ENCODE results near the gene TRAPPC3.

TRAPPC3 gene

GRCh38 chr1:36100376-36100775 lies 48.9 kb downstream of the TRAPPC3 start:
- Histone ChIP-seq H3K9me3 (replicated peaks; ENCODE audit: low read length) (no peaks in the 10 kb centered on the region), H3K4me2 (ENCODE audit: low read length) (no peak overlapping the region), H3K4me1 (ENCODE audit: control insufficient read depth, insufficient read depth, low read length) (no peaks in the 10 kb centered on the region), H3K4me3 (ENCODE audit: low read length) (no peak overlapping the region), H3K27me3 (ENCODE audit: control insufficient read depth, insufficient read depth, low read length) (no peaks in the 10 kb centered on the region), H3K36me3 (ENCODE audit: insufficient read depth, low read length) (peaks cover 11% of the 10 kb centered on the region), H3K9ac (ENCODE audit: low read depth, low read length) (no peak overlapping the region)

- Histone ChIP-seq H3K36me3 (ENCODE audit: insufficient read depth, low read length) (peaks cover 16% of the 10 kb centered on the region), H3K4me1 (ENCODE audit: control insufficient read depth, insufficient read depth, low read length) (no peaks in the 10 kb centered on the region), H3K9ac (ENCODE audit: low read depth, low read length) (no peak overlapping the region), H3K27me3 (ENCODE audit: control insufficient read depth, insufficient read depth, low read length) (no peaks in the 10 kb centered on the region), H3K9me3 (replicated peaks; ENCODE audit: low read length) (no peaks in the 10 kb centered on the region), H3K4me2 (ENCODE audit: low read length) (peak overlapping the region; percentile 52), H3K4me3 (ENCODE audit: low read length) (no peak overlapping the region)
These were observed 49.5 kb downstream of the TRAPPC3 start for GRCh38 chr1:36099681-36100341.

DNA sequence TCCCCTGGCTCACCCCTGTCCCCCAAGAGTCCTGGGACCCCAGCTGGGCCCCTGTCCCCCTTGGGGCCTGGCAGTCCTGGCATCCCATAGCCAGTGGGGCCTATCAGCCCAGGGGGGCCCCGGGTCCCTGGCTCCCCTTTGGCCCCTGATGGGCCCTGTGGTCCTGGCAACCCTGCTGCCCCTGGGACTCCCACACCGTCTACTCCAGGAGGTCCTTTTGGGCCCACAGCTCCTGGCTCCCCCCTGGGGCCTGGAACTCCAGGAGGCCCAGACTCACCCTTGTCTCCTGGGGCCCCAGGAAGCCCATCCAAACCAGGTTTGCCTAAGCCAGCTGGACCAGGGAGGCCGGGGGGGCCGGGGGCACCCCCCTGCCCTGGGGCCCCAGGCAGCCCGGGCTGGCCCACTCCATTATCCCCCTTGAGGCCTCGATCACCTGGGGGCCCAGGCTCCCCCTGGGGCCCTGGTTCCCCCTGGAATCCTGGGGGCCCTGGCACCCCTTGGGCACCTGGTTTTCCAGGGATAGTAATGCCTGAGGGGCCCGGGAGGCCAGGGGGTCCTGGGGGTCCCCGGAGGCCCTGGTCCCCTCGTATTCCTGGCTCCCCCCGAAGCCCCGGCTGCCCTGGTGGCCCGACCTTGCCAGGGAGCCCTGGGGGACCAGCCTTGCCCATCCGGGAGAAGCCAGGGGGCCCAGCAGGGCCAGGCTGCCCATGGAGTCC lies 50.5 kb downstream of the TRAPPC3 start:
- Histone ChIP-seq H3K4me1 (ENCODE audit: control insufficient read depth, insufficient read depth, low read length) (no peaks in the 10 kb centered on the region), H3K9ac (ENCODE audit: low read depth, low read length) (no peak overlapping the region), H3K27me3 (ENCODE audit: control insufficient read depth, insufficient read depth, low read length) (no peaks in the 10 kb centered on the region), H3K4me2 (ENCODE audit: low read length) (no peak overlapping the region), H3K4me3 (ENCODE audit: low read length) (no peak overlapping the region), H3K36me3 (ENCODE audit: insufficient read depth, low read length) (peaks cover 26% of the 10 kb centered on the region), H3K9me3 (replicated peaks; ENCODE audit: low read length) (no peaks in the 10 kb centered on the region)

GRCh38 chr1:36097693-36098585 lies 51.3 kb downstream of the TRAPPC3 start:
- H3K4me1 ChIP-seq (ENCODE audit: control insufficient read depth, insufficient read depth, low read length), result no peaks in the 10 kb centered on the region
- no peaks in the 10 kb centered on the region for H3K9me3 ChIP-seq (replicated peaks; ENCODE audit: low read length)
- no peak overlapping the region for H3K4me2 ChIP-seq (ENCODE audit: low read length)
- H3K36me3 ChIP-seq (ENCODE audit: insufficient read depth, low read length), result peaks cover 35% of the 10 kb centered on the region
- no peak overlapping the region for H3K4me3 ChIP-seq (ENCODE audit: low read length)
- no peak overlapping the region for H3K9ac ChIP-seq (ENCODE audit: low read depth, low read length)
- no peaks in the 10 kb centered on the region for H3K27me3 ChIP-seq (ENCODE audit: control insufficient read depth, insufficient read depth, low read length)

DNA sequence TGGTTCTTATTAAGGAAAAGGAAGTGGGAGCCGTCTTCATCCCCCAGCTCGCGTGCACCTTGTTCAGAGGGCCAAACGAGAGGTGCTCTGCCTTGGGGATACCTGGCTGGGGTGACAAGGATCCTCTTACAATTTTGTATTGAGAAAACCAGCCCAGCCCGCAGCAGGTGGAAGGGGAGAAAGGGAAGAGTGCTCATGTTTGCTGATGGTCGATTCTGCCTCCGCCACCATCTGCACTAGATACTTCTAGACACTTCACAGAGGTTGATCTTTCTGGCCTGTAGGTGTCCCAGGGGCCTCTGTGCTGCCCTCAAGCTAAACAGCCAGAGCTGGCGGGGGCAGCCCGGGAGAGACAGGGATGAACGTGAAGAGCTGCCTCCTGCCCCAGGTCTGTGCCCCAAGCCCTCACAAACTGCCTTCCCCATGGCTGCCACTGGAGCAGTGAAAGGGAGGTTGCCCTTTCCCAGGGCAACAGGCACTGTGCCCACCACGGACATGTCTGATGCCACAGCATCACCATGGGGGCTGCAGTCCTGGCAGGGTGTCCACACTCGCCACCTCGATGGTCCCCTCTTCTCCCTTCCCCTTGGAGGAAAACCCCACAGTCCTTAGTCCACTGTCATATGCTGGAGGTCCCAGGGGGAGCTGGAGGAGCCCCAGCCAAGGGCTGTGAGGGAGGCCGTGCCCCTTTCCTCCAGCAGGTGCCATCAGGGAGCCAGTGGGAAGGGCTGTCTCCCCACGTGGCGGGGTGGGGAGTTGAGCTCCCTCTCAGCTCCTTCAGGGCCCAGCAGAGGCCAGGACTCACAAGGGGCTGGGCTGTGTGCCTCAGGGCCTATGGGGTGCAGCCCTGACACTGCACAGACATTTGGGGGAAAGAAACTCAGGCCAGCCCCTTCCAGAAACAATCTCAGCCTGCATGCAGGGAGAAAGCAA lies 52.5 kb downstream of the TRAPPC3 start:
- H3K4me1 ChIP-seq (ENCODE audit: control insufficient read depth, insufficient read depth, low read length), result no peaks in the 10 kb centered on the region
- no peak overlapping the region for H3K4me3 ChIP-seq (ENCODE audit: low read length)
- H3K27me3 ChIP-seq (ENCODE audit: control insufficient read depth, insufficient read depth, low read length), result no peaks in the 10 kb centered on the region
- H3K36me3 ChIP-seq (ENCODE audit: insufficient read depth, low read length), result peaks cover 46% of the 10 kb centered on the region
- no peaks in the 10 kb centered on the region for H3K9me3 ChIP-seq (replicated peaks; ENCODE audit: low read length)
- H3K9ac ChIP-seq (ENCODE audit: low read depth, low read length), result no peak overlapping the region
- H3K4me2 ChIP-seq (ENCODE audit: low read length), result no peak overlapping the region

DNA sequence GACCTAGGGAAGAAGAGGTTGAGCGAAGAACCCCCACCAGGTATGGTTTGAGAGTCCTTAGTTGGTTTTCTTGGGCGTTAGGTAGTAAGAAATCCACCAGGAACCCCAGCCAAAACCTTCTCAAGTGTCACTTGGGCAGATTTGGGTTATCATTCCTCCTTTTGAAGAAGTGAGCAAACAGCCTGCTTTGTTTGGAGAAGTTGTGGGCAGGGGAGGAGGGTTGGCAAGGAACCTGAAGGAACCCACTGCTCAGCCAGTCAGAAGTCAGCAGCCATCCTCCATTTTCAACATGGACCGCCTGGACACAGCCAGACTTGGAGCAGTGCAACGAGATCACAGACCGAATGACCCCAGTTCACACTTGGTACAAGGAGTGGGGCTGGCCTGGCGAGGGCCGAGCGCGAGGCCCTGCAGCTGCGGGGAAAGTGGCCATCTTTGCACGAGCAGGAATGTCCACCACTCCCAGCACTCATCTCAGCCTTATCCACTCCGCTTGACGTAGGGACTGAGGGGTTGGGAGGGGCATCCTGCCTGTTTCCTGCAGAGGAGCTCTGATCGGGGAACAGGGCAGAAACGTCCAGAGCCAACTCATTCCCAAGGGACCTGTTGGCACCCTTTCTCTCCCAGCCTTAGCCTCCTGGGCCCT lies 53.4 kb downstream of the TRAPPC3 start:
- Histone ChIP-seq H3K36me3 (ENCODE audit: insufficient read depth, low read length) (peaks cover 47% of the 10 kb centered on the region), H3K4me1 (ENCODE audit: control insufficient read depth, insufficient read depth, low read length) (no peaks in the 10 kb centered on the region), H3K27me3 (ENCODE audit: control insufficient read depth, insufficient read depth, low read length) (no peaks in the 10 kb centered on the region), H3K4me3 (ENCODE audit: low read length) (no peak overlapping the region), H3K4me2 (ENCODE audit: low read length) (no peak overlapping the region), H3K9ac (ENCODE audit: low read depth, low read length) (no peak overlapping the region), H3K9me3 (replicated peaks; ENCODE audit: low read length) (no peaks in the 10 kb centered on the region)

GRCh38 chr1:36094621-36095061 lies 54.6 kb downstream of the TRAPPC3 start:
- H3K4me2 ChIP-seq (ENCODE audit: low read length), result no peak overlapping the region
- H3K9me3 ChIP-seq (replicated peaks; ENCODE audit: low read length), result no peaks in the 10 kb centered on the region
- no peak overlapping the region for H3K4me3 ChIP-seq (ENCODE audit: low read length)
- H3K4me1 ChIP-seq (ENCODE audit: control insufficient read depth, insufficient read depth, low read length), result peaks cover 6% of the 10 kb centered on the region
- peaks cover 47% of the 10 kb centered on the region for H3K36me3 ChIP-seq (ENCODE audit: insufficient read depth, low read length)
- no peaks in the 10 kb centered on the region for H3K27me3 ChIP-seq (ENCODE audit: control insufficient read depth, insufficient read depth, low read length)
- no peak overlapping the region for H3K9ac ChIP-seq (ENCODE audit: low read depth, low read length)

- H3K36me3 ChIP-seq (ENCODE audit: insufficient read depth, low read length), result peaks cover 47% of the 10 kb centered on the region
- H3K9me3 ChIP-seq (replicated peaks; ENCODE audit: low read length), result no peaks in the 10 kb centered on the region
- H3K27me3 ChIP-seq (ENCODE audit: control insufficient read depth, insufficient read depth, low read length), result no peaks in the 10 kb centered on the region
- H3K4me1 ChIP-seq (ENCODE audit: control insufficient read depth, insufficient read depth, low read length), result peaks cover 9% of the 10 kb centered on the region
- H3K4me3 ChIP-seq (ENCODE audit: low read length), result no peak overlapping the region
- H3K9ac ChIP-seq (ENCODE audit: low read depth, low read length), result no peak overlapping the region
- no peak overlapping the region for H3K4me2 ChIP-seq (ENCODE audit: low read length)
These were observed 55.4 kb downstream of the TRAPPC3 start for GRCh38 chr1:36093929-36094328.

GRCh38 chr1:36093226-36093625 lies 56.1 kb downstream of the TRAPPC3 start:
- no peaks in the 10 kb centered on the region for H3K27me3 ChIP-seq (ENCODE audit: control insufficient read depth, insufficient read depth, low read length)
- H3K4me2 ChIP-seq (ENCODE audit: low read length), result no peak overlapping the region
- H3K4me1 ChIP-seq (ENCODE audit: control insufficient read depth, insufficient read depth, low read length), result peaks cover 12% of the 10 kb centered on the region
- no peak overlapping the region for H3K4me3 ChIP-seq (ENCODE audit: low read length)
- peaks cover 47% of the 10 kb centered on the region for H3K36me3 ChIP-seq (ENCODE audit: insufficient read depth, low read length)
- no peaks in the 10 kb centered on the region for H3K9me3 ChIP-seq (replicated peaks; ENCODE audit: low read length)
- no peak overlapping the region for H3K9ac ChIP-seq (ENCODE audit: low read depth, low read length)

GRCh38 chr1:36092798-36093185 lies 56.5 kb downstream of the TRAPPC3 start:
- peaks cover 47% of the 10 kb centered on the region for H3K36me3 ChIP-seq (ENCODE audit: insufficient read depth, low read length)
- H3K4me1 ChIP-seq (ENCODE audit: control insufficient read depth, insufficient read depth, low read length), result peaks cover 14% of the 10 kb centered on the region

More at GRCh38 chr1:36092798-36093185, 56.5 kb downstream of the TRAPPC3 start:
- H3K27me3 ChIP-seq (ENCODE audit: control insufficient read depth, insufficient read depth, low read length), result no peaks in the 10 kb centered on the region
- no peak overlapping the region for H3K4me3 ChIP-seq (ENCODE audit: low read length)
- no peaks in the 10 kb centered on the region for H3K9me3 ChIP-seq (replicated peaks; ENCODE audit: low read length)
- H3K9ac ChIP-seq (ENCODE audit: low read depth, low read length), result no peak overlapping the region
- H3K4me2 ChIP-seq (ENCODE audit: low read length), result no peak overlapping the region

Measured in skeletal muscle satellite cell (primary cell).